GM12878 (cell line): Measurements from ENCODE around the gene ASXL2.
"Not testable (repeated sequence)": the region's sequence is repeated elsewhere in the genome, so short reads cannot be mapped to it uniquely, and the experiment has no call there.

Experiments
- CBFB ChIP-seq: IDR thresholded peaks from 2 replicates; pipeline ENCODE4 v1.6.1; 2016; ENCODE audit warnings: antibody characterized with exemption, low read depth
- GABPA ChIP-seq: IDR thresholded peaks from 2 replicates; pipeline ENCODE4 v1.6.1; 2014; ENCODE audit warnings: antibody characterized with exemption, low read depth, mild to moderate bottlenecking, inconsistent platforms
- POLR2AphosphoS5 ChIP-seq: IDR thresholded peaks from 2 replicates; pipeline ENCODE4 v1.6.1; 2011; ENCODE audit warnings: mild to moderate bottlenecking, low read length, inconsistent platforms
- TF ChIP-seq, protein P1 (sequence below): IDR thresholded peaks from 2 replicates; pipeline ENCODE4 v1.6.1; 2012; ENCODE audit warnings: low read depth, low read length, improper control_type of control experiment

GRCh38 chr2:25705575-25705974 lies 172.7 kb downstream of the ASXL2 start:
- TF ChIP-seq POLR2AphosphoS5, GABPA, CBFB: not testable (repeated sequence)
- TF ChIP-seq, protein P1, sequence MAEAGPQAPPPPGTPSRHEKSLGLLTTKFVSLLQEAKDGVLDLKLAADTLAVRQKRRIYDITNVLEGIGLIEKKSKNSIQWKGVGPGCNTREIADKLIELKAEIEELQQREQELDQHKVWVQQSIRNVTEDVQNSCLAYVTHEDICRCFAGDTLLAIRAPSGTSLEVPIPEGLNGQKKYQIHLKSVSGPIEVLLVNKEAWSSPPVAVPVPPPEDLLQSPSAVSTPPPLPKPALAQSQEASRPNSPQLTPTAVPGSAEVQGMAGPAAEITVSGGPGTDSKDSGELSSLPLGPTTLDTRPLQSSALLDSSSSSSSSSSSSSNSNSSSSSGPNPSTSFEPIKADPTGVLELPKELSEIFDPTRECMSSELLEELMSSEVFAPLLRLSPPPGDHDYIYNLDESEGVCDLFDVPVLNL: not testable (repeated sequence)
